Measurements from ENCODE around the gene KCNQ1. TPM values are rescaled to one million over a fixed set of nuclear protein-coding genes. Genes with fewer than 3 reads are reported as not detected.

The KCNQ1 gene
- total RNA-seq, 4 donors from 2014 or later = 2.6 to 12.7 (median 4.9) TPM

DNA sequence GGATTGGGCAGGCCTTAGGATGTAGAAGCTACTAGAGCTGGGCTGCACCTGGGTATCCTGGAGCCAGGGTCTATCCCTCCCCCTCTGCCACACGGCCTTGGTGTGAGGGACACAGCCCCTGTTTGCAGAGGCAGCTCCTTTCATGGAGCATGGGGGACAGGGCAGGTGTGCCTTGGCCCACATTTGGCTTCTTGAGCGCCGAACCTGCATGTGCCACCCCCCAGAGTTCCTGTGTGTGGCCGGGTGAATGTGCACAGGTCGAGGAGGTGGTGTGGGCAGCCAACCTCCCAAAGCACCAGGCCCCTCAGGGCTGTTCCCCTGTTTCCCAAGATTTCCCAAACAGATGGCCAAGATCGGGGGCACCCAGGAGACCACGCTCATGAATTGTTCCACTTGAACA, 262.9 kb downstream of the KCNQ1 start:
- peak overlapping the region in 3 of 4 donors; percentile 89 to 90 (median 89) for H3K27ac ChIP-seq

GRCh38 chr11:2708151-2708581, 263.4 kb downstream of the KCNQ1 start:
- peaks cover 0 to 36% (median 4%) of the 10 kb centered on the region in 3 donors for H3K4me1 ChIP-seq
- H3K27me3 ChIP-seq = no peaks in the 10 kb centered on the region
- TF ChIP-seq EP300 (IDR thresholded peaks at IDR 0.05) (no peak), POLR2AphosphoS5 (IDR thresholded peaks at IDR 0.05) (peak; percentile 49)
- TF ChIP-seq, protein P1, sequence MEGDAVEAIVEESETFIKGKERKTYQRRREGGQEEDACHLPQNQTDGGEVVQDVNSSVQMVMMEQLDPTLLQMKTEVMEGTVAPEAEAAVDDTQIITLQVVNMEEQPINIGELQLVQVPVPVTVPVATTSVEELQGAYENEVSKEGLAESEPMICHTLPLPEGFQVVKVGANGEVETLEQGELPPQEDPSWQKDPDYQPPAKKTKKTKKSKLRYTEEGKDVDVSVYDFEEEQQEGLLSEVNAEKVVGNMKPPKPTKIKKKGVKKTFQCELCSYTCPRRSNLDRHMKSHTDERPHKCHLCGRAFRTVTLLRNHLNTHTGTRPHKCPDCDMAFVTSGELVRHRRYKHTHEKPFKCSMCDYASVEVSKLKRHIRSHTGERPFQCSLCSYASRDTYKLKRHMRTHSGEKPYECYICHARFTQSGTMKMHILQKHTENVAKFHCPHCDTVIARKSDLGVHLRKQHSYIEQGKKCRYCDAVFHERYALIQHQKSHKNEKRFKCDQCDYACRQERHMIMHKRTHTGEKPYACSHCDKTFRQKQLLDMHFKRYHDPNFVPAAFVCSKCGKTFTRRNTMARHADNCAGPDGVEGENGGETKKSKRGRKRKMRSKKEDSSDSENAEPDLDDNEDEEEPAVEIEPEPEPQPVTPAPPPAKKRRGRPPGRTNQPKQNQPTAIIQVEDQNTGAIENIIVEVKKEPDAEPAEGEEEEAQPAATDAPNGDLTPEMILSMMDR (IDR thresholded peaks at IDR 0.05) = peak in 1 of 4 experiments; percentile 23
- H3K4me3 ChIP-seq = peak overlapping the region in 1 of 2 donors; percentile 32
- WGBS, 2 donors (ENCODE audit: low coverage in 1 of 2) = 24% methylated on average over 7 to 8 of the region's 11 CpGs
- ATAC-seq = peak; percentile 76
- no peaks in the 10 kb centered on the region for H3K36me3 ChIP-seq
- peaks cover 0 to 7% (median 0%) of the 10 kb centered on the region in 3 donors for H3K9me3 ChIP-seq
- peak overlapping the region; percentile 54 to 90 (median 89) for H3K27ac ChIP-seq

More for the DNA sequence above, 262.9 kb downstream of the KCNQ1 start:
- H3K4me3 ChIP-seq = no peak overlapping the region
- no peaks in the 10 kb centered on the region for H3K36me3 ChIP-seq
- 80 to 95% methylated on average over 1 to 2 of the region's 7 CpGs for WGBS, 2 donors (ENCODE audit: low coverage in 1 of 2)
- ATAC-seq = no peak
- TF ChIP-seq EP300 (IDR thresholded peaks at IDR 0.05) (no peak), POLR2A (IDR thresholded peaks at IDR 0.05) (no peak), POLR2AphosphoS5 (IDR thresholded peaks at IDR 0.05) (no peak)
- TF ChIP-seq, protein P1 (IDR thresholded peaks at IDR 0.05) = no peak
- peaks cover 0 to 37% (median 4%) of the 10 kb centered on the region in 3 donors for H3K4me1 ChIP-seq
- H3K27me3 ChIP-seq = no peaks in the 10 kb centered on the region
- H3K9me3 ChIP-seq = peaks cover 0 to 7% (median 0%) of the 10 kb centered on the region in 3 donors

DNA sequence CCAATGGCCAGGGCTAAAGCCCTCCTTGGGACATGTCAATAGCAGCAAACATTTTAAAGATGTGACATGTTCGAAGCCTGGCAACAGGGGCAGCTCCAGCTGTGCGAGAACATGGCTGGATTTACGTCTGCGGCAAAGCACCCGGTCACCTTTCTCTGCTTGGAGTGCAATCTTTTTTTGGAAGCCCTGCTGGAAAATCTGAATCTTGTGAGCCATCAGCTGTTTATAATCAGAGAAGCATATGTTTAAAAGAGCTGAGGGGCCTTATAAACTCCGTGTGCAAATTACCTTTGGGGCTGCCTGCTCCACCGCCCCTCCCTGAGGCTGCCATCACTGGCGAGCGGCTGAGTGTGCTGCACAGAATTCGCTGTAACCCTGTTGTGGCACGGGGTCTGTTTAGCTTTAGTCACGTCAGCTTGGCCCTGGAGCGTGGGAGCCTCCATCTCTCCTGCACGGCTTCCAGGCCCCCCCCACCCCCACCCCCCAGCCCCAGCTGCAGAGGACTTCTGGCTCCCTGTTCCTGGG, 264.0 kb downstream of the KCNQ1 start:
- H3K4me1 ChIP-seq = peaks cover 0 to 34% (median 4%) of the 10 kb centered on the region in 3 donors
- peak overlapping the region; percentile 2 to 32 for H3K4me3 ChIP-seq
- no peaks in the 10 kb centered on the region for H3K36me3 ChIP-seq
- TF ChIP-seq POLR2AphosphoS5 (IDR thresholded peaks at IDR 0.05) (peak; percentile 71), EP300 (IDR thresholded peaks at IDR 0.05) (no peak)
- ATAC-seq = peak; percentile 37
- peak overlapping the region; percentile 54 to 90 (median 89) for H3K27ac ChIP-seq
- H3K27me3 ChIP-seq = no peaks in the 10 kb centered on the region
- WGBS, 2 donors (ENCODE audit: low coverage in 1 of 2) = 20% methylated on average over 2 of the region's 14 CpGs; no CpG with 5 or more reads in 1 of the 2 donors
- peaks cover 0 to 7% (median 0%) of the 10 kb centered on the region in 3 donors for H3K9me3 ChIP-seq

DNA sequence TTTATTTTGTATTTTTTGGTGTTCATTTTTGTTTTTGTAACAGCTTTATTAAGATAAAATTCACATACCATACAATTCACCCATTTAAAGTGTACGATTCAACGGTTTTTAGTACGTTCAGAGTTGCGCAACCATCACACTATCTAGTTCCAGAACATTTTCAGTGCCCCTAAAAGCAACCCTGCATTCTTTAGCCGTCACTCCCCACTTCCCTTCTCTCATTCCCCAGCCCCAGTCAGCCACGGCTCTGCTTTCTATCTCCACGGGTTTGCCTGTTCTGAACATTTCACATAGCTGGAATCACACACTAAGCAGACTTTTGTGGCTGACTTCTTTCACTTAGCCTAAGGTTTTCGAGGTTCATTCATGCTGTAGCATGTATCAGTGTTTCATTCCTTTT, 264.6 kb downstream of the KCNQ1 start:
- H3K9me3 ChIP-seq = peaks cover 0 to 7% (median 0%) of the 10 kb centered on the region in 3 donors
- H3K4me3 ChIP-seq = peak overlapping the region in 1 of 2 donors; percentile 32
- H3K36me3 ChIP-seq = no peaks in the 10 kb centered on the region
- ATAC-seq = peak; percentile 64
- H3K4me1 ChIP-seq = peaks cover 0 to 34% (median 4%) of the 10 kb centered on the region in 3 donors
- peak; percentile 34 for TF ChIP-seq POLR2AphosphoS5 (IDR thresholded peaks at IDR 0.05)
- TF ChIP-seq POLR2A (IDR thresholded peaks at IDR 0.05) = no peak
- 8 to 23% methylated on average over 8 of the region's 8 CpGs for WGBS, 2 donors (ENCODE audit: low coverage in 1 of 2)
- H3K27ac ChIP-seq = peak overlapping the region; percentile 54 to 90 (median 89)
- H3K27me3 ChIP-seq = no peaks in the 10 kb centered on the region

DNA sequence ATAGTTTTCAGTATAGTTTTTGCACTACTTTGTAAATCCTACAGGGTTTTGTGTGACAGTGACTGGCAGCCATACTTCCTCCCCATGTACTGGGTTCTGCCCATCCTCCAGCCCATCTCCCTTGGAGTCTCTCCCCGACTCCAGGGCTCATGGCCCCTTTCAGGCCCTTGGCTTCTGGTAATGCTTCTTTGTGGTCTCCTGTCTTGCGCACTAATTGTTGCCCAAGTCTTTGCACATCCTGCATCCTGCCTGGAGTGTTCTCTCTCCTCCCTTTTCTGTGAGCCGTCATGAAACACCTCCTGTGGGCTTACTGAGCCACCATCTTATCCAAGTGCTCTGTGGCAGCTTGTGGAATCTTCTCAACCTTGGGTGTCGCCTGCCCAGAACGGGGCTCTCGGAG, 266.4 kb downstream of the KCNQ1 start:
- WGBS, 2 donors (ENCODE audit: low coverage in 1 of 2) = 89 to 97% methylated on average over 3 to 5 of the region's 6 CpGs
- Histone ChIP-seq H3K4me1 (peaks cover 0 to 34% (median 4%) of the 10 kb centered on the region in 3 donors), H3K27me3 (no peaks in the 10 kb centered on the region), H3K36me3 (no peaks in the 10 kb centered on the region), H3K9me3 (peaks cover 0 to 4% (median 0%) of the 10 kb centered on the region in 3 donors), H3K4me3 (no peak overlapping the region), H3K27ac (no peak overlapping the region)
- no peak for TF ChIP-seq POLR2AphosphoS5 (IDR thresholded peaks at IDR 0.05)
- TF ChIP-seq POLR2A (IDR thresholded peaks at IDR 0.05) = no peak
- TF ChIP-seq, protein P1 (IDR thresholded peaks at IDR 0.05) = no peak
- no peak for TF ChIP-seq EP300 (IDR thresholded peaks at IDR 0.05)
- no peak for ATAC-seq

GRCh38 chr11:2713094-2713493, 268.3 kb downstream of the KCNQ1 start:
- no peak for TF ChIP-seq POLR2AphosphoS5 (IDR thresholded peaks at IDR 0.05)
- TF ChIP-seq POLR2A (IDR thresholded peaks at IDR 0.05) = no peak
- TF ChIP-seq, protein P1 (IDR thresholded peaks at IDR 0.05) = no peak
- no peak for TF ChIP-seq EP300 (IDR thresholded peaks at IDR 0.05)
- 79 to 87% methylated on average over 11 of the region's 12 CpGs for WGBS, 2 donors (ENCODE audit: low coverage in 1 of 2)
- Histone ChIP-seq H3K9me3 (no peaks in the 10 kb centered on the region), H3K36me3 (no peaks in the 10 kb centered on the region), H3K27ac (no peak overlapping the region), H3K4me3 (no peak overlapping the region), H3K4me1 (peaks cover 0 to 22% (median 4%) of the 10 kb centered on the region in 3 donors), H3K27me3 (no peaks in the 10 kb centered on the region)
- ATAC-seq = no peak

Measured in gastroesophageal sphincter (tissue), 4 donors.